Measurements from ENCODE around the gene SPRED2. TPM values are rescaled to one million over a fixed set of nuclear protein-coding genes. Genes with fewer than 3 reads are reported as not detected.

Gene SPRED2
- total RNA-seq, 1 donor from 2014 or later: 56.9 TPM

DNA sequence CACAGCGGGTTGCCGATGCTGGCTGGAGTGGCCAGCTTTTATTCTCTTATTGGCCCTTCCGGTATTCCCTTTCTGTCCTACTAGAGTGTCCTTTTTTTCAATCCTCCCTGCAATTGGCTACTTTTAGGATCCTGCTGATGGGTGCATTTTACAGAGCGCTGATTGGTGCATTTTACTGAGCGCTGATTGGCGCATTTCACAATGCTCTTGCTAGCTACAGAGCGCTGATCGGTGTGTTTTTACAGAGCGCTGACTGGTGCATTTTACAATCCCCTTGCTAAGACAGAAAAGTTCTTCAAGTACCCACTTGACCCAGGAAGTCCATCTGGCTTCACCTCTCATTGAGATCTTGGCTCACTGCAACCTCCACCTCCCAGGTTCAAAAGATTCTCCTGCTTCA, 44.4 kb upstream of the SPRED2 start:
- no peaks in the 10 kb centered on the region for H3K4me1 ChIP-seq
- no peak overlapping the region for H3K4me3 ChIP-seq
- intact Hi-C loops (cut with DNase I): no loop called here
- DNase-seq: no peak
- H3K27ac ChIP-seq: no peak overlapping the region
- H3K27me3 ChIP-seq: no peaks in the 10 kb centered on the region
- H3K36me3 ChIP-seq: no peaks in the 10 kb centered on the region
- no peaks in the 10 kb centered on the region for H3K9me3 ChIP-seq
- ATAC-seq: no peak
- TF ChIP-seq, protein P1, sequence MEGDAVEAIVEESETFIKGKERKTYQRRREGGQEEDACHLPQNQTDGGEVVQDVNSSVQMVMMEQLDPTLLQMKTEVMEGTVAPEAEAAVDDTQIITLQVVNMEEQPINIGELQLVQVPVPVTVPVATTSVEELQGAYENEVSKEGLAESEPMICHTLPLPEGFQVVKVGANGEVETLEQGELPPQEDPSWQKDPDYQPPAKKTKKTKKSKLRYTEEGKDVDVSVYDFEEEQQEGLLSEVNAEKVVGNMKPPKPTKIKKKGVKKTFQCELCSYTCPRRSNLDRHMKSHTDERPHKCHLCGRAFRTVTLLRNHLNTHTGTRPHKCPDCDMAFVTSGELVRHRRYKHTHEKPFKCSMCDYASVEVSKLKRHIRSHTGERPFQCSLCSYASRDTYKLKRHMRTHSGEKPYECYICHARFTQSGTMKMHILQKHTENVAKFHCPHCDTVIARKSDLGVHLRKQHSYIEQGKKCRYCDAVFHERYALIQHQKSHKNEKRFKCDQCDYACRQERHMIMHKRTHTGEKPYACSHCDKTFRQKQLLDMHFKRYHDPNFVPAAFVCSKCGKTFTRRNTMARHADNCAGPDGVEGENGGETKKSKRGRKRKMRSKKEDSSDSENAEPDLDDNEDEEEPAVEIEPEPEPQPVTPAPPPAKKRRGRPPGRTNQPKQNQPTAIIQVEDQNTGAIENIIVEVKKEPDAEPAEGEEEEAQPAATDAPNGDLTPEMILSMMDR (IDR thresholded peaks at IDR 0.05): no peak

DNA sequence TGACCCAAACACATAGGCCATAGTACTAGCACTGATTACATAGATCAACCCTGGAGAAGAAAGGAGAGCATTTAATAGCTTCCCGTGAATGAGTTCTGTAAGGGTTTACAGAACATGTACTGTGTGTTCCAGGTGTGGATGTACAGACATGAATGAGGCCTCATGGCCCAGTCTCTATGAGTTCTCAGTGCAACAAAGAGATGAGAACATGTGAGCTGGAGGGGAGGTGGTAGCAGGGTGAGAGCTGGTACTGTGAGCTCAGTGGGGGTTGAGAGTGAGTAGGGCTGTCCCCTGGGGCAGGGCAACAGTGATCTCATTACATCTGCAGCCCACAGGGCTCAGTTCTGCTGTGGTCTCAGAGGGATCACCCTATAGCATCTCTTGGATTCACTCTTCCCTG, 42.6 kb upstream of the SPRED2 start:
- TF ChIP-seq, protein P1 (IDR thresholded peaks at IDR 0.05): no peak
- Histone ChIP-seq H3K27ac (no peak overlapping the region), H3K4me1 (no peaks in the 10 kb centered on the region), H3K9me3 (no peaks in the 10 kb centered on the region), H3K36me3 (no peaks in the 10 kb centered on the region), H3K4me3 (no peak overlapping the region), H3K27me3 (no peaks in the 10 kb centered on the region)
- no peak for DNase-seq
- intact Hi-C loops (cut with DNase I): no loop called here
- no peak for ATAC-seq

DNA sequence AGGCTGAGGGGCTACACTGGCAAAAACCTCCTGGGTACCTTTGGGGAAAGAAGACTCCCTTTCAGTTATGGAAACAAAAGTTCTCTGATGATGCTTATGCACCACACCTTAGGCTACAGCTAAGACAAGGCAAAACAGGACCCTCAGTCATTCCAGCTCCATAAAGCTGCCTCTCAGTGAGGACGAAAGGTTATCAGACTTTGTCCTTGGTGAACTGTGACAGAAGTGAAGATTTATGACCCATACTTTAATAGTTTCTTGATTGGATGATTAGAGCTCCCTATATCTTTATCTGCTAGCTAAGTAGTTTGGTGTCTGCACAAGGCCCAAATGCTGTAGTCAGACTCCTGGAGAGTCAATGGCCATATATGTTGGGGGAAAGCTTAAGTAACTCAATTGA, 40.6 kb upstream of the SPRED2 start:
- Histone ChIP-seq H3K9me3 (no peaks in the 10 kb centered on the region), H3K4me3 (no peak overlapping the region), H3K36me3 (no peaks in the 10 kb centered on the region), H3K4me1 (no peaks in the 10 kb centered on the region), H3K27ac (no peak overlapping the region), H3K27me3 (no peaks in the 10 kb centered on the region)
- ATAC-seq (no peak), DNase-seq (no peak)
- intact Hi-C loops (cut with DNase I): no loop called here
- TF ChIP-seq, protein P1 (IDR thresholded peaks at IDR 0.05): no peak

DNA sequence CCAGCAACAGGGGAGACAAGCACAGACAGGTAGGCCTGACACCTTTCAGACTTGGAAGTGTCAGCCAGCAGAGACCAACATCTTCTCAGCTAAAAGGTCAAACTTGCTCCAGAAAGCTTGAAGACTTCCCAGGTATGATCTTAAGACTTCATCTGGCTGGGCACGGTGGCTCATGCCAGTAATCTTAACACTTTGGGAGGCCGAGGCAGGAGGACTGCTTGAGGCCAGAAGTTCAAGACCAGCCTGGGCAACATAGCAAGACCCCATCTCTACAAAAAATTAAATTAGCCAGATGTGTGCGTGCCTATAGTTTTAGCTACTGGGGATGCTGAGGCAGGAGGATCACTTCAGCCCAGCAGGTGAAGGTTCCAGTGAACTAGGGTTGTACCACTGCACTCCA, 39.0 kb upstream of the SPRED2 start:
- TF ChIP-seq, protein P1 (IDR thresholded peaks at IDR 0.05): no peak
- intact Hi-C loops (cut with DNase I): no loop called here
- no peak for DNase-seq
- H3K4me1 ChIP-seq: no peaks in the 10 kb centered on the region
- no peaks in the 10 kb centered on the region for H3K27me3 ChIP-seq
- H3K9me3 ChIP-seq: no peaks in the 10 kb centered on the region
- ATAC-seq: no peak
- no peaks in the 10 kb centered on the region for H3K36me3 ChIP-seq
- no peak overlapping the region for H3K4me3 ChIP-seq
- H3K27ac ChIP-seq: no peak overlapping the region

DNA sequence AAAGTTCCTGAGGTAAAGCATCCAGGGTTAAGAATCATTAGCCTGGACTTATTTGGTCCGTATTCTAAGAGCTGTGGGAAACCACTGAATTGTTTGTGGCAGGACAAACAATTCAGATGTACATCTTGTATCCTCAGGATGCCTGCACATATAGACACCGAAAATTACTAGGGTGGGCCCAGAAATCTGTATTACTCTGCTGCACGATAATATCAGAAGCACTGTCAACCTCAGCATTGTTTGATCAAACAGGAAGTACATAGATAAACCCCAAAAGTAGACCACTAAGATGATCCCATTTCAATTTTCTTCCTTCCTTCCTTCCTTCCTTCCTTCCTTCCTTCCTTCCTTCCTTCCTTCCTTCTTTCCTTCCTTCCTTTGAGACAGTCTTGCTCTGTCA, 34.2 kb upstream of the SPRED2 start:
- Histone ChIP-seq H3K4me3 (no peak overlapping the region), H3K27me3 (no peaks in the 10 kb centered on the region), H3K4me1 (no peaks in the 10 kb centered on the region), H3K27ac (no peak overlapping the region), H3K36me3 (no peaks in the 10 kb centered on the region), H3K9me3 (no peaks in the 10 kb centered on the region)
- no peak for ATAC-seq
- intact Hi-C loops (cut with DNase I): no loop called here
- no peak for DNase-seq
- TF ChIP-seq, protein P1 (IDR thresholded peaks at IDR 0.05): no peak

DNA sequence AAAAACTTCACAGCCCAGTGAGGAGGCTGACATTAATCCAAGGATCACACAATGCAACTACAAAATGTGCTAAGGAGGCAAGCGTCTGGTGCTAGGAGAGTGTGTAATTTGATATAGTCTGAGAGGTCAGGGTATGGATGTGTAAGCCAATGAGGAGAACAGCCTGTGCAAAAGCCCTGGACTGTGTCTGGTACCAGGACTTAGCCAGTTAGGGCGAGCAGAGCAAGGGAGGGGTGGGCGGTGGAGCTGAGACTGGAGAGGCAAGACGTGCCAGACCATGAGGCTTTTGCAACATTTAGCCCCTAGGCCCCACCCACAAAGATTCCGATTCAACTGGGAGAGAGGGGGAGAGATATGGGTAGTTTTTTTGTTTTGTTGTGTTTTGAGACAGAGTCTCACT, 33.5 kb upstream of the SPRED2 start:
- Histone ChIP-seq H3K4me1 (no peaks in the 10 kb centered on the region), H3K27ac (no peak overlapping the region), H3K9me3 (no peaks in the 10 kb centered on the region), H3K36me3 (no peaks in the 10 kb centered on the region), H3K4me3 (no peak overlapping the region), H3K27me3 (no peaks in the 10 kb centered on the region)
- TF ChIP-seq, protein P1 (IDR thresholded peaks at IDR 0.05): no peak
- intact Hi-C loops (cut with DNase I): no loop called here
- DNase-seq: no peak
- no peak for ATAC-seq

All from upper lobe of right lung (tissue), 1 donor.